Measurements from ENCODE around the gene S100A8.

DNA sequence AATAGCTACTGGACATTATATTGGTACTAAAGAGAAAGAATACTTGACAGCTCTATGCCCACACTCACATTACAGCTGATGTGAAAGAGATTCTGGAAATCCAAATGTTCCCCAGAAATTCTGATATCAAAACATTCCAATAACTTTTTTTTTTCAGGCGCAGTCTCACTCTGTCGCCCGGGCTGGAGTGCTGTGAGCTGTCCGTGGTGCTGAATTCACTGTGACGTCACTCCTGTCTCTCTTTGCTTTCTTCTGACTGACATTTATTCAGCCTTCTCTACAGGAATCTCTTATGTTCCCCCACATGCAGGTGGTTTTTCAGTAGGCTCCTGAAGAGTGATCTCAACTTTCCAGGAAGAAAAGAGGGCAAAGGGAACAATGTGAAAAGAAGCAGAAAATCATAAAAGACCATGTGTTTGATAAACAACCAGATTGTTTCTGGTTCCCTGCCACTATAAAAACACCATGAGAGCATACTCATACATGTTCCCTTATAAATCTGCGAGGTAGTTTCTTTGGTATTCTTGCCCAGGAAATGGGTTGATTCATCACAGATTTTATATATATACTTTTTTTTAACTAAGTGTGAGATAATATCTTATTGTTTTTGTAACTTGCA, 31.7 kb upstream of the S100A8 start:
- TF ChIP-seq, protein P1, sequence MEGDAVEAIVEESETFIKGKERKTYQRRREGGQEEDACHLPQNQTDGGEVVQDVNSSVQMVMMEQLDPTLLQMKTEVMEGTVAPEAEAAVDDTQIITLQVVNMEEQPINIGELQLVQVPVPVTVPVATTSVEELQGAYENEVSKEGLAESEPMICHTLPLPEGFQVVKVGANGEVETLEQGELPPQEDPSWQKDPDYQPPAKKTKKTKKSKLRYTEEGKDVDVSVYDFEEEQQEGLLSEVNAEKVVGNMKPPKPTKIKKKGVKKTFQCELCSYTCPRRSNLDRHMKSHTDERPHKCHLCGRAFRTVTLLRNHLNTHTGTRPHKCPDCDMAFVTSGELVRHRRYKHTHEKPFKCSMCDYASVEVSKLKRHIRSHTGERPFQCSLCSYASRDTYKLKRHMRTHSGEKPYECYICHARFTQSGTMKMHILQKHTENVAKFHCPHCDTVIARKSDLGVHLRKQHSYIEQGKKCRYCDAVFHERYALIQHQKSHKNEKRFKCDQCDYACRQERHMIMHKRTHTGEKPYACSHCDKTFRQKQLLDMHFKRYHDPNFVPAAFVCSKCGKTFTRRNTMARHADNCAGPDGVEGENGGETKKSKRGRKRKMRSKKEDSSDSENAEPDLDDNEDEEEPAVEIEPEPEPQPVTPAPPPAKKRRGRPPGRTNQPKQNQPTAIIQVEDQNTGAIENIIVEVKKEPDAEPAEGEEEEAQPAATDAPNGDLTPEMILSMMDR (IDR thresholded peaks at IDR 0.05), result no peak
- no peak for TF ChIP-seq POLR2AphosphoS5 (IDR thresholded peaks at IDR 0.05; ENCODE audit: low read depth, low read length)
- TF ChIP-seq, protein P2, sequence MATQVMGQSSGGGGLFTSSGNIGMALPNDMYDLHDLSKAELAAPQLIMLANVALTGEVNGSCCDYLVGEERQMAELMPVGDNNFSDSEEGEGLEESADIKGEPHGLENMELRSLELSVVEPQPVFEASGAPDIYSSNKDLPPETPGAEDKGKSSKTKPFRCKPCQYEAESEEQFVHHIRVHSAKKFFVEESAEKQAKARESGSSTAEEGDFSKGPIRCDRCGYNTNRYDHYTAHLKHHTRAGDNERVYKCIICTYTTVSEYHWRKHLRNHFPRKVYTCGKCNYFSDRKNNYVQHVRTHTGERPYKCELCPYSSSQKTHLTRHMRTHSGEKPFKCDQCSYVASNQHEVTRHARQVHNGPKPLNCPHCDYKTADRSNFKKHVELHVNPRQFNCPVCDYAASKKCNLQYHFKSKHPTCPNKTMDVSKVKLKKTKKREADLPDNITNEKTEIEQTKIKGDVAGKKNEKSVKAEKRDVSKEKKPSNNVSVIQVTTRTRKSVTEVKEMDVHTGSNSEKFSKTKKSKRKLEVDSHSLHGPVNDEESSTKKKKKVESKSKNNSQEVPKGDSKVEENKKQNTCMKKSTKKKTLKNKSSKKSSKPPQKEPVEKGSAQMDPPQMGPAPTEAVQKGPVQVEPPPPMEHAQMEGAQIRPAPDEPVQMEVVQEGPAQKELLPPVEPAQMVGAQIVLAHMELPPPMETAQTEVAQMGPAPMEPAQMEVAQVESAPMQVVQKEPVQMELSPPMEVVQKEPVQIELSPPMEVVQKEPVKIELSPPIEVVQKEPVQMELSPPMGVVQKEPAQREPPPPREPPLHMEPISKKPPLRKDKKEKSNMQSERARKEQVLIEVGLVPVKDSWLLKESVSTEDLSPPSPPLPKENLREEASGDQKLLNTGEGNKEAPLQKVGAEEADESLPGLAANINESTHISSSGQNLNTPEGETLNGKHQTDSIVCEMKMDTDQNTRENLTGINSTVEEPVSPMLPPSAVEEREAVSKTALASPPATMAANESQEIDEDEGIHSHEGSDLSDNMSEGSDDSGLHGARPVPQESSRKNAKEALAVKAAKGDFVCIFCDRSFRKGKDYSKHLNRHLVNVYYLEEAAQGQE (IDR thresholded peaks at IDR 0.05; ENCODE audit: insufficient read depth in 1 of 2, low read depth in 2 of 2, low read length in 1 of 2), result peak; percentile 97 to 98
- TF ChIP-seq SIN3A (IDR thresholded peaks at IDR 0.05; ENCODE audit: borderline replicate concordance, insufficient read depth, low read depth, low read length), result no peak
- TF ChIP-seq TCF7L2 (IDR thresholded peaks at IDR 0.05; ENCODE audit: low read depth, low read length), result no peak
